SK-N-SH (cell line): ENCODE data around the gene SCAMP5. TPM values are rescaled to one million over a fixed set of nuclear protein-coding genes. Genes with fewer than 3 reads are reported as not detected.
A peak's percentile ranks its signal among the peaks of the same experiment; 100 is the strongest.

ENCODE experiments used
- CTCF ChIA-PET: fragments of 300-600, 350-600 bp; formaldehyde crosslinking; extraction: SDS; loops from one replicate; lab custom pipeline; 2021; lab: Yijun Ruan, JAX
- POLR2A ChIA-PET: fragments of 350-600 bp; sonication (Branson Sonifier 250); formaldehyde crosslinking; extraction: SDS; loops from one replicate; lab custom pipeline; 2020; ENCODE audit warnings: antibody characterized with exemption, inconsistent platforms; lab: Yijun Ruan, JAX
- DNase-seq: peaks from one replicate; pipeline ENCODE4 v3.0.0; 2012
- H2AFZ ChIP-seq: fragments of 200-600 bp; sonication (generic); 2 replicates; pipeline ENCODE4 v1.8.1; 2016; ENCODE audit warnings: antibody characterized with exemption, mild to moderate bottlenecking, low read depth
- H3F3A ChIP-seq: fragments of 200-600 bp; sonication (generic); replicated peaks from 2 replicates; pipeline ENCODE3; 2016; ENCODE audit warnings: antibody characterized with exemption, mild to moderate bottlenecking; ENCODE audit not compliant: insufficient read depth
- H3K27ac ChIP-seq, 2 experiments: fragments of 200-500 bp in 1 of 2; fragments of 200-600 bp in 1 of 2; sonication (Bioruptor generic) in 1 of 2; sonication (generic), shearing (Covaris generic) in 1 of 2; 2 replicates each; pipeline versions ENCODE4 v1.5.1 to v1.6.1; 2014 to 2016; ENCODE audit warnings: low read depth in 2 of 2, inconsistent platforms in 1 of 2, low read length in 1 of 2, mild to moderate bottlenecking in 1 of 2, mixed read lengths in 1 of 2
- H3K27me3 ChIP-seq: fragments of 200-600 bp; sonication (generic), shearing (Covaris generic); 2 replicates; pipeline ENCODE4 v1.6.1; 2016; ENCODE audit warnings: mixed run types; ENCODE audit not compliant: insufficient read depth
- H3K36me3 ChIP-seq, 2 experiments: fragments of 200-500 bp in 1 of 2; fragments of 200-600 bp in 1 of 2; sonication (Bioruptor generic) in 1 of 2; sonication (generic) in 1 of 2; replicated peaks in 1 of 2; 2 replicates each; pipeline versions ENCODE3 to v1.5.1; 2014 to 2016; ENCODE audit warnings: low read length in 1 of 2, mild to moderate bottlenecking in 1 of 2; ENCODE audit not compliant: insufficient read depth in 2 of 2, control insufficient read depth in 1 of 2
- H3K4me1 ChIP-seq, 2 experiments: fragments of 200-500 bp in 1 of 2; fragments of 200-600 bp in 1 of 2; sonication (Bioruptor generic) in 1 of 2; sonication (generic), shearing (Covaris generic) in 1 of 2; 2 replicates each; pipeline versions ENCODE4 v1.5.1 to v1.6.1; 2014 to 2016; ENCODE audit warnings: low read depth in 1 of 2, low read length in 1 of 2, mixed run types in 1 of 2; ENCODE audit not compliant: insufficient read depth in 2 of 2, control insufficient read depth in 1 of 2
- H3K4me2 ChIP-seq: fragments of 200-600 bp; sonication (generic), shearing (Covaris generic); 2 replicates; pipeline ENCODE4 v1.6.1; 2017; ENCODE audit warnings: mixed run types
- H3K4me3 ChIP-seq, 2 experiments: fragments of 200-500 bp in 1 of 2; fragments of 200-600 bp in 1 of 2; sonication (Bioruptor generic) in 1 of 2; sonication (generic), shearing (Covaris generic) in 1 of 2; 2 replicates each; pipeline versions ENCODE4 v1.5.1 to v1.8.1; 2014 to 2016; ENCODE audit warnings: low read depth in 2 of 2, inconsistent platforms in 1 of 2, low read length in 1 of 2, mild to moderate bottlenecking in 1 of 2, mixed read lengths in 1 of 2, moderate library complexity in 1 of 2
- H3K79me2 ChIP-seq: fragments of 200-600 bp; sonication (generic); 2 replicates; pipeline ENCODE4 v1.8.1; 2017; ENCODE audit warnings: mild to moderate bottlenecking; ENCODE audit not compliant: insufficient read depth
- H3K9ac ChIP-seq: fragments of 200-600 bp; sonication (generic); 2 replicates; pipeline ENCODE4 v1.6.1; 2017; ENCODE audit warnings: mixed run types
- H3K9me2 ChIP-seq: fragments of 200-600 bp; sonication (generic); 2 replicates; pipeline ENCODE4 v1.6.1; 2017; ENCODE audit warnings: mixed run types
- H3K9me3 ChIP-seq: fragments of 200-600 bp; sonication (generic); 2 replicates; pipeline ENCODE4 v1.6.1; 2017; ENCODE audit warnings: mixed run types, mild to moderate bottlenecking, moderate library complexity
- H4K20me1 ChIP-seq: fragments of 200-600 bp; sonication (generic); 2 replicates; pipeline ENCODE4 v1.6.1; 2017; ENCODE audit warnings: mild to moderate bottlenecking, mixed run types; ENCODE audit not compliant: insufficient read depth
- CTCF ChIP-seq: fragments of 200-600 bp; sonication (generic); IDR thresholded peaks from 2 replicates; pipeline ENCODE4 v1.6.1; 2017; ENCODE audit warnings: antibody characterized with exemption, mild to moderate bottlenecking, moderate library complexity
- ELF1 ChIP-seq: IDR thresholded peaks from 2 replicates; pipeline ENCODE4 v1.4.0; 2012
- FOSL2 ChIP-seq: IDR thresholded peaks from 2 replicates; pipeline ENCODE4 v1.4.0; 2012; ENCODE audit warnings: low read depth, mild to moderate bottlenecking, moderate library complexity, borderline replicate concordance
- IRF3 ChIP-seq: fragments of 150-350 bp; IDR thresholded peaks from 2 replicates; pipeline ENCODE4 v1.6.1; 2016; ENCODE audit warnings: mild to moderate bottlenecking, low read depth, low read length
- MEF2A ChIP-seq: IDR thresholded peaks from 2 replicates; pipeline ENCODE4 v1.4.0; 2012; ENCODE audit warnings: low read depth, borderline replicate concordance
- MXI1 ChIP-seq: IDR thresholded peaks from 2 replicates; pipeline ENCODE4 v1.6.1; 2012; ENCODE audit warnings: mild to moderate bottlenecking, low read depth, low read length, improper control_type of control experiment
- NFIC ChIP-seq: IDR thresholded peaks from 2 replicates; pipeline ENCODE4 v1.4.0; 2012; ENCODE audit warnings: borderline replicate concordance
- RAD21 ChIP-seq: IDR thresholded peaks from 2 replicates; pipeline ENCODE4 v1.6.1; 2012; ENCODE audit warnings: mild to moderate bottlenecking, low read length
- REST ChIP-seq: IDR thresholded peaks from 2 replicates; pipeline ENCODE4 v1.6.1; 2012; ENCODE audit warnings: mild to moderate bottlenecking, low read depth, low read length, moderate library complexity
- RFX5 ChIP-seq: IDR thresholded peaks from 2 replicates; pipeline ENCODE4 v1.6.1; 2012; ENCODE audit warnings: mild to moderate bottlenecking, improper control_type of control experiment, low read length
- SMC3 ChIP-seq: IDR thresholded peaks from 2 replicates; pipeline ENCODE4 v1.6.1; 2012; ENCODE audit warnings: low read depth, low read length, improper control_type of control experiment
- TAF1 ChIP-seq: IDR thresholded peaks from 2 replicates; pipeline ENCODE4 v1.6.1; 2012; ENCODE audit warnings: low read depth, mild to moderate bottlenecking, low read length, moderate library complexity, borderline replicate concordance
- TCF12 ChIP-seq: IDR thresholded peaks from 2 replicates; pipeline ENCODE4 v1.4.0; 2012
- WGBS: methylation state at CpG from one replicate; pipeline ENCODE4 v1.1.6; 2017; ENCODE audit warnings: low lambda C conversion rate; 5-methylcytosine and 5-hydroxymethylcytosine counted together
- polyA plus RNA-seq, 3 experiments: library from polyadenylated mRNA; depleted of rRNA; stranded (reverse); fragments of >200 nt; gene quantifications; 2 replicates each; pipeline ENCODE4 v1.2.3, GENCODE V29; 2012

The SCAMP5 gene
- polyA plus RNA-seq, 1 of the 3 experiments (the other 2 are of a cell fraction) = 27.9 TPM

- POLR2A ChIA-PET = no interaction called here
- CTCF ChIA-PET = interaction anchor here (1.2 to 2.1 kb wide), 2 partner anchors 33 to 352 kb away, joined by 4 read pairs; no protein-coding TSS in a partner anchor
- Histone ChIP-seq H4K20me1 (no peaks in the 10 kb centered on the region), H3K9me2 (no peaks in the 10 kb centered on the region), H3K9ac (no peak overlapping the region), H3K9me3 (no peaks in the 10 kb centered on the region), H3K79me2 (no peaks in the 10 kb centered on the region), H3K27ac (no peak overlapping the region), H3K27me3 (no peaks in the 10 kb centered on the region), H3K4me3 (no peak overlapping the region), H3K4me2 (no peak overlapping the region), H3F3A (peaks cover 3% of the 10 kb centered on the region), H3K36me3 (no peaks in the 10 kb centered on the region), H3K4me1 (peaks cover 0 to 1% of the 10 kb centered on the region in 2 experiments; a peak in 1 of 4 replicates), H2AFZ (no peak overlapping the region)
- WGBS = 29% methylated on average over 4 of the region's 4 CpGs
- no peak for DNase-seq
- TF ChIP-seq TCF12 = no peak
- no peak for TF ChIP-seq RFX5
These were observed 11.6 kb upstream of the SCAMP5 start for GRCh38 chr15:74983725-74984231.

GRCh38 chr15:74988007-74988800 is 7.2 kb upstream of the SCAMP5 start:
- ChIA-PET POLR2A (interaction anchor here (0.8 to 1.3 kb wide), 4 partner anchors 31 to 38 kb away, joined by 3 to 8 read pairs (median 4); partner anchors contain the start of genes PPCDC and RPP25), CTCF (interaction anchor here (0.6 to 4.2 kb wide), 17 partner anchors 10 to 362 kb away, joined by 3 to 36 read pairs (median 5); partner anchors contain the start of genes FAM219B and RPP25)
- Histone ChIP-seq H3K36me3 (no peaks in the 10 kb centered on the region), H3K9ac (no peak overlapping the region), H3K9me3 (no peaks in the 10 kb centered on the region), H2AFZ (no peak overlapping the region), H4K20me1 (no peaks in the 10 kb centered on the region), H3K4me2 (no peak overlapping the region), H3K27me3 (no peaks in the 10 kb centered on the region), H3K4me1 (no peaks in the 10 kb centered on the region), H3K79me2 (no peaks in the 10 kb centered on the region), H3K4me3 (no peak overlapping the region; a peak in 1 of 4 replicates), H3K9me2 (no peaks in the 10 kb centered on the region), H3F3A (peaks cover 6% of the 10 kb centered on the region), H3K27ac (no peak overlapping the region)
- TF ChIP-seq IRF3 (no peak), RAD21 (peak; percentile 89), FOSL2 (no peak), MEF2A (no peak), ELF1 (no peak), TAF1 (no peak), SMC3 (peak; percentile 69), MXI1 (no peak), NFIC (no peak), REST (peak; percentile 94), CTCF (peak; percentile 55)
- 37% methylated on average over 4 of the region's 4 CpGs for WGBS
- peak; percentile 72 for DNase-seq
